ENCODE results near the gene MPHOSPH8.
"Not testable (repeated sequence)": the region's sequence is repeated elsewhere in the genome, so short reads cannot be mapped to it uniquely, and the experiment has no call there.

MPHOSPH8 gene

GRCh38 chr13:19634256-19634740 is 839 bp downstream of the MPHOSPH8 start:
- DNase-seq (ENCODE audit: low read depth in 2 of 2): no peak

GRCh38 chr13:19635926-19636325 is 2.5 kb downstream of the MPHOSPH8 start:
- not testable (repeated sequence) for DNase-seq (ENCODE audit: low read depth in 2 of 2)

- no peak for DNase-seq (ENCODE audit: low read depth in 2 of 2)
Observed at GRCh38 chr13:19643652-19644051, 10.2 kb downstream of the MPHOSPH8 start.

GRCh38 chr13:19645000-19645399 is 11.5 kb downstream of the MPHOSPH8 start:
- no peak for DNase-seq (ENCODE audit: low read depth in 2 of 2)

GRCh38 chr13:19646063-19646462 is 12.6 kb downstream of the MPHOSPH8 start:
- no peak for DNase-seq (ENCODE audit: low read depth in 2 of 2)

- no peak for DNase-seq (ENCODE audit: low read depth in 2 of 2)
Observed at GRCh38 chr13:19650742-19651141, 17.3 kb downstream of the MPHOSPH8 start.

GRCh38 chr13:19657872-19658591 is 24.6 kb downstream of the MPHOSPH8 start:
- no peak for DNase-seq (ENCODE audit: low read depth in 2 of 2)

- no peak for DNase-seq (ENCODE audit: low read depth in 2 of 2)
Observed at GRCh38 chr13:19658831-19659230, 25.4 kb downstream of the MPHOSPH8 start.

GRCh38 chr13:19661126-19661525 is 27.7 kb downstream of the MPHOSPH8 start:
- DNase-seq (ENCODE audit: low read depth in 2 of 2): no peak

GRCh38 chr13:19661561-19661960 is 28.1 kb downstream of the MPHOSPH8 start:
- DNase-seq (ENCODE audit: low read depth in 2 of 2): no peak

- DNase-seq (ENCODE audit: low read depth in 2 of 2): no peak
Observed at GRCh38 chr13:19663416-19663979, 30.0 kb downstream of the MPHOSPH8 start.

- no peak for DNase-seq (ENCODE audit: low read depth in 2 of 2)
Observed at GRCh38 chr13:19664481-19665230, 31.2 kb downstream of the MPHOSPH8 start.

- DNase-seq (ENCODE audit: low read depth in 2 of 2): no peak
Observed at GRCh38 chr13:19665427-19665859, 32.0 kb downstream of the MPHOSPH8 start.

- DNase-seq (ENCODE audit: low read depth in 2 of 2): no peak
Observed at GRCh38 chr13:19668778-19669177, 35.3 kb downstream of the MPHOSPH8 start.

GRCh38 chr13:19670147-19670546 is 36.7 kb downstream of the MPHOSPH8 start:
- DNase-seq (ENCODE audit: low read depth in 2 of 2): no peak

GRCh38 chr13:19672990-19673389 is 39.5 kb downstream of the MPHOSPH8 start:
- no peak for DNase-seq (ENCODE audit: low read depth in 2 of 2)

GRCh38 chr13:19673473-19674430 is 40.3 kb downstream of the MPHOSPH8 start:
- no peak for DNase-seq (ENCODE audit: low read depth in 2 of 2)

GRCh38 chr13:19674898-19675297 is 41.4 kb downstream of the MPHOSPH8 start:
- DNase-seq (ENCODE audit: low read depth in 2 of 2): no peak

GRCh38 chr13:19676168-19676567 is 42.7 kb downstream of the MPHOSPH8 start:
- DNase-seq (ENCODE audit: low read depth in 2 of 2): no peak

- no peak for DNase-seq (ENCODE audit: low read depth in 2 of 2)
Observed at GRCh38 chr13:19680751-19681150, 47.3 kb downstream of the MPHOSPH8 start.

- DNase-seq (ENCODE audit: low read depth in 2 of 2): no peak
Observed at GRCh38 chr13:19681517-19681916, 48.1 kb downstream of the MPHOSPH8 start.

- DNase-seq (ENCODE audit: low read depth in 2 of 2): no peak
Observed at GRCh38 chr13:19685034-19685433, 51.6 kb downstream of the MPHOSPH8 start.

Data from stimulated activated CD8-positive, alpha-beta memory T cell treated with anti-CD3 and anti-CD28 coated beads, Interleukin-2, amount 100 ng/mL, for 1 hour (primary cell).